IMR-90 (cell line): ENCODE data around the gene GNL2. TPM values are rescaled to one million over a fixed set of nuclear protein-coding genes. Genes with fewer than 3 reads are reported as not detected.
"Not testable (repeated sequence)": the region's sequence is repeated elsewhere in the genome, so short reads cannot be mapped to it uniquely, and the experiment has no call there.

Source experiments
- ATAC-seq: fragments of 200-7000 bp; cut with Tn5 transposase; 2 replicates; pipeline ENCODE4 v1.9.1; 2020; ENCODE audit warnings: low read depth, mild to moderate bottlenecking, moderate library complexity
- BruUV-seq: library from RNA; stranded (reverse); fragments of 400-500 nt; replicated peaks from 2 replicates; lab custom pipeline; 2021; lab: Mats Ljungman, UMichigan
- CTCF ChIA-PET: fragments of 300-600 bp; formaldehyde crosslinking; extraction: SDS; loops from one replicate; lab custom pipeline; 2021; ENCODE audit warnings: antibody characterized with exemption; lab: Yijun Ruan, JAX
- POLR2A ChIA-PET: fragments of 300-600 bp; sonication (Branson Sonifier 250); formaldehyde crosslinking; loops from one replicate; lab custom pipeline; 2022; ENCODE audit warnings: antibody characterized with exemption; ENCODE audit not compliant: unreplicated experiment; lab: Charles Lee
- DNase-seq: peaks from one replicate; pipeline ENCODE4 v3.0.0; 2013
- H2AFZ ChIP-seq: replicated peaks from 2 replicates; pipeline ENCODE3; 2013; ENCODE audit warnings: low read length, mild to moderate bottlenecking; ENCODE audit not compliant: poor library complexity
- H2AK5ac ChIP-seq: 2 replicates; pipeline ENCODE4 v1.6.1; 2013; ENCODE audit warnings: low read depth, low read length, inconsistent platforms
- H2AK9ac ChIP-seq: replicated peaks from 2 replicates; pipeline ENCODE3; 2013; ENCODE audit warnings: mild to moderate bottlenecking, low read depth, low read length, moderate library complexity; ENCODE audit not compliant: poor library complexity
- H2BK120ac ChIP-seq: 2 replicates; pipeline ENCODE4 v1.6.1; 2013; ENCODE audit warnings: low read depth, low read length, inconsistent platforms
- H2BK15ac ChIP-seq: 3 replicates; pipeline ENCODE4 v1.6.1; 2013; ENCODE audit warnings: low read depth, low read length, inconsistent platforms
- H2BK20ac ChIP-seq: 2 replicates; pipeline ENCODE4 v1.6.1; 2013; ENCODE audit warnings: low read depth, mild to moderate bottlenecking, inconsistent platforms, low read length, moderate library complexity
- H2BK5ac ChIP-seq: 2 replicates; pipeline ENCODE4 v1.6.1; 2013; ENCODE audit warnings: mild to moderate bottlenecking, low read depth, low read length, inconsistent platforms; ENCODE audit not compliant: poor library complexity, severe bottlenecking
- H3K14ac ChIP-seq: replicated peaks from 2 replicates; pipeline ENCODE4 v1.6.1; 2013; ENCODE audit warnings: low read depth, low read length, inconsistent platforms
- H3K18ac ChIP-seq: 2 replicates; pipeline ENCODE4 v1.6.1; 2013; ENCODE audit warnings: low read depth, low read length, control low read depth
- H3K23ac ChIP-seq: 2 replicates; pipeline ENCODE4 v1.6.1; 2013; ENCODE audit warnings: low read depth, low read length, inconsistent platforms
- H3K27ac ChIP-seq: 2 replicates; pipeline ENCODE4 v1.5.1; 2013; ENCODE audit warnings: mild to moderate bottlenecking, control low read depth, low read length; ENCODE audit not compliant: insufficient read depth
- H3K27me3 ChIP-seq: 2 replicates; pipeline ENCODE4 v1.6.1; 2013; ENCODE audit warnings: low read length; ENCODE audit not compliant: control insufficient read depth, insufficient read depth
- H3K36me3 ChIP-seq: 2 replicates; pipeline ENCODE4 v1.6.1; 2013; ENCODE audit warnings: low read length, mixed read lengths; ENCODE audit not compliant: control insufficient read depth, insufficient read depth
- H3K4ac ChIP-seq: 2 replicates; pipeline ENCODE4 v1.6.1; 2013; ENCODE audit warnings: low read depth, low read length, inconsistent platforms
- H3K4me1 ChIP-seq: 2 replicates; pipeline ENCODE4 v1.6.1; 2013; ENCODE audit warnings: low read length, mixed read lengths; ENCODE audit not compliant: control insufficient read depth, insufficient read depth
- H3K4me2 ChIP-seq: 2 replicates; pipeline ENCODE4 v1.6.1; 2013; ENCODE audit warnings: low read depth, mild to moderate bottlenecking, control low read depth, low read length, moderate library complexity
- H3K4me3 ChIP-seq: 2 replicates; pipeline ENCODE4 v1.5.1; 2013; ENCODE audit warnings: low read depth, mild to moderate bottlenecking, control low read depth, low read length, moderate library complexity; ENCODE audit not compliant: insufficient read depth
- H3K56ac ChIP-seq: 2 replicates; pipeline ENCODE4 v1.6.1; 2013; ENCODE audit warnings: low read length, inconsistent platforms; ENCODE audit not compliant: insufficient read depth; ENCODE audit errors: extremely low read depth
- H3K79me1 ChIP-seq, 2 experiments: 2 replicates each; pipeline ENCODE4 v1.6.1; 2013; ENCODE audit warnings: low read length in 2 of 2, inconsistent platforms in 1 of 2, low read depth in 1 of 2
- H3K9ac ChIP-seq: 2 replicates; pipeline ENCODE4 v1.6.1; 2013; ENCODE audit warnings: low read depth, low read length, control low read depth
- H3K9me1 ChIP-seq: 2 replicates; pipeline ENCODE4 v1.6.1; 2013; ENCODE audit warnings: low read length, inconsistent platforms; ENCODE audit not compliant: insufficient read depth
- H3K9me3 ChIP-seq: 2 replicates; pipeline ENCODE4 v1.6.1; 2013; ENCODE audit warnings: low read length; ENCODE audit not compliant: control insufficient read depth, insufficient read depth
- H4K20me1 ChIP-seq: 2 replicates; pipeline ENCODE4 v1.6.1; 2013; ENCODE audit warnings: low read length, inconsistent platforms; ENCODE audit not compliant: insufficient read depth
- H4K5ac ChIP-seq: 2 replicates; pipeline ENCODE4 v1.6.1; 2013; ENCODE audit warnings: mild to moderate bottlenecking, low read depth, low read length, control low read depth
- H4K8ac ChIP-seq, 2 experiments: 2 replicates each; pipeline ENCODE4 v1.6.1; 2013; ENCODE audit warnings: low read depth in 2 of 2, low read length in 2 of 2, control low read depth in 1 of 2, inconsistent platforms in 1 of 2
- H4K91ac ChIP-seq: 2 replicates; pipeline ENCODE4 v1.6.1; 2013; ENCODE audit warnings: low read depth, low read length, inconsistent platforms; ENCODE audit not compliant: insufficient read depth
- MAZ ChIP-seq: IDR thresholded peaks from 2 replicates; pipeline ENCODE4 v1.6.1; 2012; ENCODE audit warnings: low read depth, mild to moderate bottlenecking, low read length, improper control_type of control experiment, moderate library complexity, borderline replicate concordance
- RAD21 ChIP-seq: IDR thresholded peaks from 2 replicates; pipeline ENCODE4 v1.6.1; 2012; ENCODE audit warnings: low read length, improper control_type of control experiment
- WGBS, 2 experiments: methylation state at CpG; one replicate each; pipeline versions ENCODE4 v1.1.5 to v1.1.7; 2013; ENCODE audit warnings: missing lambda C conversion rate in 2 of 2; ENCODE audit not compliant: insufficient read length in 1 of 2; ENCODE audit errors: extremely low coverage in 2 of 2; 5-methylcytosine and 5-hydroxymethylcytosine counted together
- dilution Hi-C: fragments of 300-500 bp; cut with HindIII; formaldehyde crosslinking; loops from one replicate; pipeline ENCODE4 v1.14.3; 2018; ENCODE audit warnings: low sequenced_read_pairs; ENCODE audit not compliant: unreplicated experiment
- in situ Hi-C: fragments of 300-500 bp; cut with MboI; formaldehyde crosslinking; loops from 3 replicates; pipeline ENCODE4 v1.14.3; 2019; ENCODE audit warnings: low sequenced_read_pairs, inconsistent platforms, mixed read lengths
- intact Hi-C: fragments of 100-400 bp; cut with micrococcal nuclease; formaldehyde crosslinking; loops from 2 replicates; pipeline ENCODE4 v1.10.0; 2022
- polyA plus RNA-seq, 3 experiments: library from polyadenylated mRNA; depleted of rRNA; stranded (reverse); fragments of >200 nt; gene quantifications; 2 replicates each; pipeline ENCODE4 v1.2.3, GENCODE V29; 2012; ENCODE audit warnings: low replicate concordance in 1 of 3
- total RNA-seq: library from RNA; depleted of rRNA; stranded (reverse); fragments of >200 nt; gene quantifications from 2 replicates; pipeline ENCODE4 v1.2.3, GENCODE V29; 2012

GNL2 gene
- total and polyA plus RNA-seq, 2 of the 4 experiments (the other 2 are of a cell fraction), result 42.9 to 77.4 TPM

GRCh38 chr1:37561133-37562132 is 34.3 kb downstream of the GNL2 start (continued):
- no peak for TF ChIP-seq MAZ

GRCh38 chr1:37560401-37561132 is 35.2 kb downstream of the GNL2 start:
- no TSS peak for BruUV-seq
- Histone ChIP-seq H4K5ac (no peak overlapping the region), H3K9me3 (no peaks in the 10 kb centered on the region), H2BK120ac (no peak overlapping the region), H3K9me1 (peaks cover 4% of the 10 kb centered on the region; the same call in 1 of the 2 replicates), H3K18ac (no peak overlapping the region), H2AFZ (no peak overlapping the region), H2BK20ac (no peak overlapping the region), H4K91ac (no peak overlapping the region), H3K27ac (no peak overlapping the region), H3K23ac (no peak overlapping the region), H4K8ac (no peak overlapping the region), H4K20me1 (no peaks in the 10 kb centered on the region; the same call in 1 of the 2 replicates), H3K56ac (no peak overlapping the region), H2AK9ac (no peak overlapping the region), H3K9ac (no peak overlapping the region), H3K4me2 (no peak overlapping the region), H3K27me3 (no peaks in the 10 kb centered on the region), H3K14ac (no peak overlapping the region), H2AK5ac (no peak overlapping the region), H2BK5ac (no peak overlapping the region), H3K4ac (no peak overlapping the region), H3K4me1 (no peaks in the 10 kb centered on the region; the same call in 1 of the 2 replicates), H3K4me3 (no peak overlapping the region), H3K36me3 (peaks cover 16% of the 10 kb centered on the region), H3K79me1 (peaks cover 4 to 13% of the 10 kb centered on the region in 2 experiments; a peak in 1 of 4 replicates), H2BK15ac (no peak overlapping the region)
- ChIA-PET CTCF (interaction anchor here (0.5 kb wide), 1 partner anchor 128 kb away, joined by 3 read pairs; no protein-coding TSS in a partner anchor), POLR2A (no interaction called here)
- no peak for DNase-seq
- WGBS, 2 experiments, result no CpG with 5 or more reads among the region's 10 CpGs
- intact Hi-C loops, result no loop called here
- dilution Hi-C loops, result no loop called here
- no peak for ATAC-seq
- in situ Hi-C loops, result no loop called here
- no peak for TF ChIP-seq RAD21

- H3K18ac ChIP-seq, H3K9me1 ChIP-seq, ATAC-seq, in situ Hi-C loops, H3K27me3 ChIP-seq, H3K4me2 ChIP-seq, H3K9me3 ChIP-seq, H4K8ac ChIP-seq, POLR2A ChIA-PET, H3K23ac ChIP-seq, H3K56ac ChIP-seq, H2BK15ac ChIP-seq, dilution Hi-C loops, H3K9ac ChIP-seq, H3K27ac ChIP-seq, H3K4me1 ChIP-seq, H2BK20ac ChIP-seq, H2BK5ac ChIP-seq, BruUV-seq, H2AK9ac ChIP-seq, intact Hi-C loops, H4K20me1 ChIP-seq, H2AFZ ChIP-seq, H4K5ac ChIP-seq, H2AK5ac ChIP-seq, H3K14ac ChIP-seq, H2BK120ac ChIP-seq, H3K4ac ChIP-seq, H4K91ac ChIP-seq, H3K4me3 ChIP-seq, DNase-seq: not testable (repeated sequence)
- Histone ChIP-seq H3K36me3 (peaks cover 13% of the 10 kb centered on the region), H3K79me1 (peaks cover 4 to 13% of the 10 kb centered on the region in 2 experiments; a peak in 1 of 4 replicates)
- CTCF ChIA-PET, result interaction anchor here (0.5 kb wide), 1 partner anchor 129 kb away, joined by 3 read pairs; no protein-coding TSS in a partner anchor
- 90% methylated on average over 2 of the region's 12 CpGs; no CpG with 5 or more reads in 1 of the 2 experiments for WGBS, 2 experiments
Observed at GRCh38 chr1:37559957-37560379, 35.8 kb downstream of the GNL2 start.
